Mammary microvascular endothelial cell (primary cell): Measurements from ENCODE around the gene ATXN3L. TPM values are rescaled to one million over a fixed set of nuclear protein-coding genes. Genes with fewer than 3 reads are reported as not detected.

Source experiments
- total RNA-seq: library from RNA; depleted of rRNA; stranded (reverse); fragments of >200 nt; gene quantifications from 2 replicates; pipeline ENCODE4 v1.2.3, GENCODE V29; 2015

Gene ATXN3L
- total RNA-seq = not detected in 2 replicates

GRCh38 chrX:13319953-13320352, at the start of gene ATXN3L:
Gene ATXN3L (minus strand): TSS chrX:13320053. CDS start chrX:13319934, 119 bp downstream.

Other genes with a start within 250 kb of the ATXN3L start
- not detected in 2 replicates for gene EGFL6, start 249.5 kb upstream of the ATXN3L start, total RNA-seq